Fibroblast of lung (primary cell): ENCODE measurements around the gene ADARB1.

ENCODE experiments used
- EZH2 ChIP-seq: IDR thresholded peaks from 2 replicates; pipeline ENCODE4 v1.5.1; 2012; ENCODE audit warnings: low read length, control low read depth, mild to moderate bottlenecking; ENCODE audit errors: missing control alignments
- TF ChIP-seq, protein P1 (sequence below), 2 donors: IDR thresholded peaks in 1 of 2; conservative IDR thresholded peaks in 1 of 2; 1 replicate in 1 of 2; 2 replicates in 1 of 2; pipeline ENCODE4 v1.5.1; 2011 to 2012; ENCODE audit warnings: low read length in 2 of 2, control low read depth in 1 of 2, inconsistent platforms in 1 of 2, low read depth in 1 of 2, mild to moderate bottlenecking in 1 of 2

- TF ChIP-seq, protein P1, sequence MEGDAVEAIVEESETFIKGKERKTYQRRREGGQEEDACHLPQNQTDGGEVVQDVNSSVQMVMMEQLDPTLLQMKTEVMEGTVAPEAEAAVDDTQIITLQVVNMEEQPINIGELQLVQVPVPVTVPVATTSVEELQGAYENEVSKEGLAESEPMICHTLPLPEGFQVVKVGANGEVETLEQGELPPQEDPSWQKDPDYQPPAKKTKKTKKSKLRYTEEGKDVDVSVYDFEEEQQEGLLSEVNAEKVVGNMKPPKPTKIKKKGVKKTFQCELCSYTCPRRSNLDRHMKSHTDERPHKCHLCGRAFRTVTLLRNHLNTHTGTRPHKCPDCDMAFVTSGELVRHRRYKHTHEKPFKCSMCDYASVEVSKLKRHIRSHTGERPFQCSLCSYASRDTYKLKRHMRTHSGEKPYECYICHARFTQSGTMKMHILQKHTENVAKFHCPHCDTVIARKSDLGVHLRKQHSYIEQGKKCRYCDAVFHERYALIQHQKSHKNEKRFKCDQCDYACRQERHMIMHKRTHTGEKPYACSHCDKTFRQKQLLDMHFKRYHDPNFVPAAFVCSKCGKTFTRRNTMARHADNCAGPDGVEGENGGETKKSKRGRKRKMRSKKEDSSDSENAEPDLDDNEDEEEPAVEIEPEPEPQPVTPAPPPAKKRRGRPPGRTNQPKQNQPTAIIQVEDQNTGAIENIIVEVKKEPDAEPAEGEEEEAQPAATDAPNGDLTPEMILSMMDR (conservative IDR thresholded peaks at IDR 0.05 in 1 of 2, IDR thresholded peaks at IDR 0.05 in 1 of 2; ENCODE audit: low read depth in 1 of 2, low read length in 2 of 2) = no peak
- TF ChIP-seq EZH2 = no peak
Measured at GRCh38 chr21:45094412-45094811, 20.0 kb downstream of the ADARB1 start.
